Measurements from ENCODE around the gene CDC42BPB.

- TF ChIP-seq CTCF (IDR thresholded peaks at IDR 0.05) (no peak), POLR2A (IDR thresholded peaks at IDR 0.05) (no peak)
Measured at GRCh38 chr14:103067231-103067954, 10.0 kb upstream of the CDC42BPB start.

All from lower leg skin (tissue), 3 donors.